Skeletal muscle tissue (tissue), 4 donors: Measurements from ENCODE around the gene DMRTA1. TPM values are rescaled to one million over a fixed set of nuclear protein-coding genes. Genes with fewer than 3 reads are reported as not detected.

ENCODE experiments used
- H3K27ac ChIP-seq: one replicate; pipeline ENCODE4 v1.7.0; 2013; ENCODE audit warnings: mild to moderate bottlenecking, low read depth, low read length, inconsistent platforms
- H3K27me3 ChIP-seq, 3 donors: one replicate each; pipeline ENCODE4 v1.7.0; 2013; ENCODE audit warnings: low read length in 3 of 3; ENCODE audit not compliant: control insufficient read depth in 3 of 3, insufficient read depth in 3 of 3
- H3K36me3 ChIP-seq, 3 donors: one replicate each; pipeline ENCODE4 v1.7.0; 2013; ENCODE audit warnings: low read length in 3 of 3; ENCODE audit not compliant: control insufficient read depth in 3 of 3, insufficient read depth in 3 of 3
- H3K4me1 ChIP-seq, 3 donors: one replicate each; pipeline ENCODE4 v1.7.0; 2013; ENCODE audit warnings: low read length in 3 of 3, mild to moderate bottlenecking in 3 of 3; ENCODE audit not compliant: control insufficient read depth in 3 of 3, insufficient read depth in 3 of 3
- H3K4me3 ChIP-seq, 3 donors: one replicate each; pipeline ENCODE4 v1.7.0; 2013; ENCODE audit warnings: low read length in 3 of 3
- H3K9ac ChIP-seq, 3 donors: one replicate each; pipeline ENCODE4 v1.7.0; 2013; ENCODE audit warnings: low read length in 3 of 3, mild to moderate bottlenecking in 3 of 3, moderate library complexity in 2 of 3, low read depth in 1 of 3
- H3K9me3 ChIP-seq, 3 donors: one replicate each; pipeline ENCODE4 v1.7.0; 2013; ENCODE audit warnings: low read length in 3 of 3; ENCODE audit not compliant: control insufficient read depth in 3 of 3
- total RNA-seq: library from RNA; depleted of rRNA; stranded (reverse); fragments of >200 nt; gene quantifications from one replicate; pipeline ENCODE4 v1.2.3, GENCODE V29; 2014
- donor health status: Osteomylitis.

DMRTA1 gene
- total RNA-seq: 0.52 TPM

- H3K9ac ChIP-seq: peak within 1 kb of the TSS; percentile 81 to 87 (median 84)
- H3K27ac ChIP-seq: peak within 1 kb of the TSS; percentile 86
- H3K9me3 ChIP-seq: no peaks in the 10 kb centered on the region
- no peaks in the 10 kb centered on the region for H3K36me3 ChIP-seq
- H3K4me3 ChIP-seq: peak within 1 kb of the TSS; percentile 66 to 81 (median 76)
- peaks cover 0 to 7% (median 0%) of the 10 kb centered on the region in 3 donors for H3K4me1 ChIP-seq
- H3K27me3 ChIP-seq: peaks cover 0 to 4% (median 3%) of the 10 kb centered on the region in 3 donors
Observed at GRCh38 chr9:22446589-22446949, at the start of gene DMRTA1. TSS of gene DMRTA1 (plus strand) at chr9:22446824. CDS start at chr9:22447066, 242 bp downstream.

GRCh38 chr9:22401671-22402070 is 45.0 kb upstream of the DMRTA1 start:
- Histone ChIP-seq H3K4me1 (no peaks in the 10 kb centered on the region), H3K9me3 (no peaks in the 10 kb centered on the region), H3K27me3 (no peaks in the 10 kb centered on the region), H3K36me3 (no peaks in the 10 kb centered on the region), H3K9ac (no peak overlapping the region), H3K27ac (no peak overlapping the region), H3K4me3 (no peak overlapping the region)

- Histone ChIP-seq H3K4me3 (no peak overlapping the region), H3K36me3 (no peaks in the 10 kb centered on the region), H3K27ac (no peak overlapping the region), H3K27me3 (no peaks in the 10 kb centered on the region), H3K4me1 (no peaks in the 10 kb centered on the region), H3K9me3 (no peaks in the 10 kb centered on the region), H3K9ac (no peak overlapping the region)
Observed at GRCh38 chr9:22405869-22406659, 40.6 kb upstream of the DMRTA1 start.

GRCh38 chr9:22413884-22414283 is 32.7 kb upstream of the DMRTA1 start:
- Histone ChIP-seq H3K27ac (no peak overlapping the region), H3K9ac (no peak overlapping the region), H3K9me3 (no peaks in the 10 kb centered on the region), H3K27me3 (no peaks in the 10 kb centered on the region), H3K4me1 (no peaks in the 10 kb centered on the region), H3K36me3 (no peaks in the 10 kb centered on the region), H3K4me3 (no peak overlapping the region)

- Histone ChIP-seq H3K4me3 (no peak overlapping the region), H3K9me3 (no peaks in the 10 kb centered on the region), H3K27ac (no peak overlapping the region), H3K36me3 (no peaks in the 10 kb centered on the region), H3K9ac (no peak overlapping the region), H3K27me3 (no peaks in the 10 kb centered on the region), H3K4me1 (no peaks in the 10 kb centered on the region)
Observed at GRCh38 chr9:22415941-22416691, 30.5 kb upstream of the DMRTA1 start.

- Histone ChIP-seq H3K27me3 (no peaks in the 10 kb centered on the region), H3K36me3 (no peaks in the 10 kb centered on the region), H3K4me1 (no peaks in the 10 kb centered on the region), H3K27ac (no peak overlapping the region), H3K9me3 (no peaks in the 10 kb centered on the region), H3K9ac (no peak overlapping the region), H3K4me3 (no peak overlapping the region)
Observed at GRCh38 chr9:22416692-22417060, 29.9 kb upstream of the DMRTA1 start.

GRCh38 chr9:22423566-22423965 is 23.1 kb upstream of the DMRTA1 start:
- Histone ChIP-seq H3K9me3 (no peaks in the 10 kb centered on the region), H3K4me1 (no peaks in the 10 kb centered on the region), H3K9ac (no peak overlapping the region), H3K36me3 (no peaks in the 10 kb centered on the region), H3K4me3 (no peak overlapping the region), H3K27me3 (no peaks in the 10 kb centered on the region), H3K27ac (no peak overlapping the region)

- Histone ChIP-seq H3K9ac (no peak overlapping the region), H3K27ac (no peak overlapping the region), H3K27me3 (no peaks in the 10 kb centered on the region), H3K36me3 (no peaks in the 10 kb centered on the region), H3K9me3 (no peaks in the 10 kb centered on the region), H3K4me3 (no peak overlapping the region), H3K4me1 (no peaks in the 10 kb centered on the region)
Observed at GRCh38 chr9:22424616-22425015, 22.0 kb upstream of the DMRTA1 start.

GRCh38 chr9:22425551-22425950 is 21.1 kb upstream of the DMRTA1 start:
- Histone ChIP-seq H3K27me3 (no peaks in the 10 kb centered on the region), H3K9me3 (no peaks in the 10 kb centered on the region), H3K9ac (no peak overlapping the region), H3K27ac (no peak overlapping the region), H3K4me3 (no peak overlapping the region), H3K36me3 (no peaks in the 10 kb centered on the region), H3K4me1 (no peaks in the 10 kb centered on the region)

- H3K9ac ChIP-seq: no peak overlapping the region
- no peaks in the 10 kb centered on the region for H3K4me1 ChIP-seq
- no peak overlapping the region for H3K4me3 ChIP-seq
- no peak overlapping the region for H3K27ac ChIP-seq
- H3K36me3 ChIP-seq: no peaks in the 10 kb centered on the region
- H3K9me3 ChIP-seq: no peaks in the 10 kb centered on the region
- no peaks in the 10 kb centered on the region for H3K27me3 ChIP-seq
Observed at GRCh38 chr9:22427226-22427880, 19.3 kb upstream of the DMRTA1 start.
